HG02571 (cell line): ENCODE measurements around the gene SOS1.
"Not testable (repeated sequence)": the region's sequence is repeated elsewhere in the genome, so short reads cannot be mapped to it uniquely, and the experiment has no call there.

Experiments
- ATAC-seq: cut with Tn5 transposase; IDR thresholded peaks from one replicate; pipeline ENCODE4 v1.9.1; 2021; ENCODE audit warnings: mild to moderate bottlenecking, moderate library complexity; ENCODE audit not compliant: unreplicated experiment

Gene SOS1

GRCh38 chr2:38936516-38936915, 184.3 kb downstream of the SOS1 start:
- not testable (repeated sequence) for ATAC-seq

GRCh38 chr2:38935568-38936172, 185.2 kb downstream of the SOS1 start:
- no peak for ATAC-seq

DNA sequence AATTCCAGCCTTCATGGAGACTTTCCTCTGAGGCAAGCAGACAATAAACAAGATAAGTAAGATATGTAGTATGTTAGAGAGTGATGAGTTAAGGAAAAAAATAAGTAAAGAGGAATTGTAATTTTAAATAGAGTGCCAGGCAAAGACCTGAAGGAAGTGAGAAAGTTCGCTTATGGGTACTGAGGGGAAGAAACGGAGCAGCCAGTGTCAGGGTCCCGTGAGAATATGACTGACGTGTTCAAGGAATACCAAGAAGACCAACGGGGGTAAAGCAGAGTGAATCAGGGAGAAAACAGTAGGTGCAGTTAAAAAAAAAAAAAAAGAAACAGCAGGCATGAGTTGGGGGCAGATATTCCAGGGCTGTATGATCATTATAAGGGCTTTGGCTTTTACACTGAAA, 186.1 kb downstream of the SOS1 start:
- ATAC-seq, result no peak

DNA sequence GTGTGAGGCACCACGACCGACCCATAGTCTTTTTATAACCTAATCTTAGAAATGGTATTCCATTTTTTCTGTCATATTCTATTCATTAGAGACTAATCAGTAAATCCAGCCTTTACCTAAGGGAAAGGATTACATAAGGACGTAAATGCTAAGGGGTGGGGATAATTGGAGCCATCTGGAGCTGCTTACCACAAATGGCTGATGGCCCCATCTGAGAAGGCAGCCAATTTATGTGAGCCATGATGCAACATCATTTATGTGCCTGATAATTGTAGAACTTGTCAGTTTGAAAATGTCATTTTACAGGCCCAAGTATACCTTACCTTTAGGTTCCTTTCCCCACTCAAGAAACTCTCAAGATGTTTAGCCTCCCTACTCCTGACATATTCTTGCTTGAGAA, 187.2 kb downstream of the SOS1 start:
- ATAC-seq, result no peak

GRCh38 chr2:38932586-38932985, 188.3 kb downstream of the SOS1 start:
- ATAC-seq, result no peak
